ENCODE measurements around the gene SREK1IP1.

Gene SREK1IP1
- total RNA-seq, result 32.6 reads per million, percentile 58 among the genes with 10 or more reads in this experiment

DNA sequence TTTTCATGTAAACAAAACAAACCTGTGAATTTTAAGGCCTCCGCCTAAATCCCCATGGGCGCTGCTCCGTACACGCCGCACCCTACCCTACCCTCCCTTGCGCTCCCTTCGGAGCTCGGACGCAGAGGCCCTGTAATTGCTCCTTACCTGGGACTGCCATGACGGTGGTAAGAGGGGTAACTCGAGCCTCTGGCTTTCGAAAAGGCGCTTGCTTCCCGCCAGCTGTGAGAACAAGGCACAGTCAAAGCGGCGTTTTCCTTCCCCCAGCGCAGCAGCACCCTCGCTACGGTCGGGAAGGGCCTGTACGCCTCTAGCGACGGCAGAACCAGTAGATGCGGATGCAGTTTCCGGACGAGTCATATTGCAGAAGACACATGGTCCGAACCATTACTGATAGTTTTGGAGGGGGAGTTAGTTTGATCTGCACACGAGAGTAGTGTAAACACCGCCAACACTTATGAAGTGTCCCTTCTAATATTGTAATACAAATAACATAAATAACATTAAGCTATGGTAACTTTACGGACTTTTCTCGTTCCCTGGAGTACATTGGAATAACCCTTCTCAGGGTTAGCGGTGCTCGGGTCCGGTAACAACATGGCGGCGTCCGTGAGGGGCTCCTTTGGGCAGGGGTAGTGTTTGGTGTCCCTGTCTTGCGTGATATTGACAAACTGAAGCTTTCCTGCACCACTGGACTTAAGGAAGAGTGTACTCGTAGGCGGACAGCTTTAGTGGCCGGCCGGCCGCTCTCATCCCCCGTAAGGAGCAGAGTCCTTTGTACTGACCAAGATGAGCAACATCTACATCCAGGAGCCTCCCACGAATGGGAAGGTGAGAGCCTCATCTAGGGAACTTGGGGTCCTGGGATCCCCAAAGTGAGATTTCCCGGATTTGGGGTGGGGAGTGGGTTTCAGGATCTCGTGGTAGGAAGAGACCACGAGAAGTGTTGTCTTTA is at the start of gene SREK1IP1, which contains the start of gene CWC27:
SREK1IP1 (minus strand) TSS at position 334 of the 955 bp plus-strand sequence; CDS start at position 160, 174 bp downstream.
CWC27 (plus strand) TSS at position 573 of the 955 bp plus-strand sequence; CDS start at position 790, 217 bp downstream.
- peak; percentile 71 for DNase-seq

DNA sequence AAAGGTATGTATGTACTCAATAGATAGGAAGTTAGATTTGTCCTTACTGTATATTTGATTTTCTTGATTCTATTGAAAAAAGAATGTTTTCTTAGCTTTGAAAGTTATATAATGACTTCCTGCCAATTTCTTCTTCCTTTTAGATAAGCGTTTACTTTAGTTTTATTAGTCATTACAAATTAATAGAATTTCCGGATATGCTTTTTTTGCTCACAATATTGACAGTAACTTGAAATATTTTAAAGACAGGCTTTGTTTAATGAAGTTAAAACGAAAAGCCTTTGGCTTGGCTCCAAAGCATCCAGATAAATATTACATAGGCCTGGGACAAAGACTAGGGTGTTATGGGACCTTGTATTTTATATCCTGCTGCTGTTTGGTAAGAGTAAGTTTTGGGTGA is 49.8 kb upstream of the SREK1IP1 start:
- DNase-seq, result no peak

DNA sequence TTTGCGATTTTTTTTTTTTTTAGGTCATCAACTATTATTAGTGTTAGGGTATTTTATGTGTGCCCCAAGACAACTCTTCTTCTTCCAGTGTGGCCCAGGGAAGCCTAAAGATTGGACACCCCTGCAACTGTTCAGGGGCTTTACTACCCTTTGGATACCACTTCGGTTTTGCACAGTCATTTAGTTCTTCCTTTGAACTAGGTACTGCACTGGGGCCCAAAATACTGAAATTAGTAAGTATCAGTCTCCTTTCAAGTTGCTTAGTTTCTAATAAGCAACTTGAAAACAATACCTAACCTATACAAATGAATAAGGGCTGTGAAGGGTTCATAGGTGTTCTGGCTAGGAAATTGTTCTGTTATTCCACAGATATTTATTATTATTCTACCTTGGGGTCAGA is 45.6 kb upstream of the SREK1IP1 start:
- DNase-seq, result no peak

DNA sequence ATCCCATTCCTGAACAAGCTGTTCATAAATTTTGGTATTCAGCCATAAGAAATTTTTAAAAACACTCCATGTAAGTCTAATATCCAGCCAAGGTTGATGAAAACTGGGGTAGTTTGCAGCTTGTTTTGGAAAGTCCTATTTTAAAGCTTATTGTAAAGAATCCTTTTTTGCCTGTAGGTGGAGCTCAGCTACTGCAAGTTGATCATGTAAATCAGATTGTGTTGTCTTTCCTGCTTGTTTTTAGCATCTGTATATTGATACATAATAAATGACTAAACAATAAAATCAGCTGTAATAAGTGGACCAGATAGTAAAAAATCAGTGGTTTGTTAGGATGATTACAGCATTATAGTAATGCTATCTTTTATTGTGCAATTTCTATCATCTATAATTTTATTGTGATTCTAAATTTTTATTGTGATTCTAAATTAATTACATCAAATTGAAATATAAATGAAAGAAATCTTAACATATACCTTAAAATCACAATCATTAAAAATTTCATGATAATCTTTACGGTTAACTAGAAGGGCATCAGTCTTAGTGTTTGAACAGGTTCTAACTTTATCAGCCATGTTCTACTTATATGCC is 42.7 kb upstream of the SREK1IP1 start:
- peak; percentile 1 for DNase-seq

DNA sequence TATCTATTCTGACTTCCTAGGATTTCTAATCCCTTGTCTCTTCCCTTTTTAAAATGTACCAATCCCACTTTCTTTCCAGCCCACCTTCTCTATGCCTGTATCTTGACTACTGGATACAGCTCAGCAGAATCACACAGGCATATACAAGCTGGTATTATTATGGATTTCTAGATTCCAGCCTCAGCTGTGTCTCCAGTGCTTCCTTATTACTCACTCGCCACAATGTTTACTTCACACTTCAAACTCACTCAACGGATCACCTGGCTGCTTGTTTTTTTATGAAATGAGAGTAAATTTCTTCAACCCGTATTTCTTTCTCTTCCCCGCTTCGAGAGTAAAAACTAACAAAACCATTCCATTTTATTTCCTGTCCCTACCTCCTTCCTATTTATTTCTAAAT is 39.0 kb upstream of the SREK1IP1 start:
- no peak for DNase-seq

DNA sequence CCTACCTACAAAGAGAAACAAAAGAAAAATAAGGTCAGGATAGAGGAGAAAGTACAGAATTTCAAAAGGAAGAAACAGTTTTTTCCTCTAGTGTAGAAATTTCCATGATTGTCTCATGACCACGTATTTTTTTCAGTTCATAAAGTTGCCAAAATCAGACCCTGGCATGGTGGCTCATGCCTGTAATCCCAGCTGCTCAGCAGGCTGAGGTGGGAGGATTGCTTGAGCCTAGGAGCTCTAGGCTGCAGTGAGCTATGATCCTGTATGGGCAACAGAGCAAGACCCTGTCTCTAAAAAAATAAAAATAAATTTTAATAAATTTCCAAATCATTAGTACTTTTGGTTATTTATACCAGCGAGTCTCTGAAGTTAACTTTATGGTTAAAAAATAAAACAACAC is 38.0 kb upstream of the SREK1IP1 start:
- DNase-seq, result no peak

DNA sequence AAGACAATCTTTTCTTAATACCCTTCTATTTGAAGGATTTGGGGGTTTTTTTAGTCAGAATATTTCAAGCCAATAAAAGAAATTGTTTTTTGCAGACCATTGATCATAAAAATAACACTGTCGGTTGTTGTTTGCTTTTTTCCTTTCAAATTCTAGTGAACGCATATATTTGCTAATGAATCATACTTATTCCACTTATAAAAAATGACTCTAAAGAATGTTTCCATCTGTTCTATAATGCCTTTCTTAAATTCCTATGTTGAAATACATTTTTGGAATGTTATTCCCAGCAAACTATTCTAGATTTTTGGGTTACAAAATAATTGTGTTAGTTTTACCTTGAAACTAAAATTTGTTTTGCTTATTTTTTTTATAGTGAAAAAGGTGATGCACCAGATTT is 32.4 kb upstream of the SREK1IP1 start:
- DNase-seq, result no peak

DNA sequence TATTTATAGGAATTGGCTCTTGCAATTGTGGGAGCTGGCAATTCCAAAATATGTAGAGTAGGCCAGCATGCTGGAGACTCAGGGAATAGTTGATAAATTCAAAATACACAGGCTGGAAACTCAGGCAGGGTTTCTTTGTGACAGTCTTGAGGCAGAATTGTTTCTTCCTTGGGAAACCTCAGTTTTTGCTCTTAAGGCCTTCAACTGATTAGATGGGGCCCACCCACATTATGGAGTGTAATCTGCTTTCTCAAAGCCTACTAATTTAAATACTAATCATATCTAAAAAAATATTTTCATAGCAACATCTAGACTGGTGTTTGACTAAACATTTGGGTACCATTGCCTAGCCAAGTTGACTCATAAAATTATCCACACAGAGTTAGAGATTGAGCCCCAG is 27.8 kb upstream of the SREK1IP1 start:
- no peak for DNase-seq

DNA sequence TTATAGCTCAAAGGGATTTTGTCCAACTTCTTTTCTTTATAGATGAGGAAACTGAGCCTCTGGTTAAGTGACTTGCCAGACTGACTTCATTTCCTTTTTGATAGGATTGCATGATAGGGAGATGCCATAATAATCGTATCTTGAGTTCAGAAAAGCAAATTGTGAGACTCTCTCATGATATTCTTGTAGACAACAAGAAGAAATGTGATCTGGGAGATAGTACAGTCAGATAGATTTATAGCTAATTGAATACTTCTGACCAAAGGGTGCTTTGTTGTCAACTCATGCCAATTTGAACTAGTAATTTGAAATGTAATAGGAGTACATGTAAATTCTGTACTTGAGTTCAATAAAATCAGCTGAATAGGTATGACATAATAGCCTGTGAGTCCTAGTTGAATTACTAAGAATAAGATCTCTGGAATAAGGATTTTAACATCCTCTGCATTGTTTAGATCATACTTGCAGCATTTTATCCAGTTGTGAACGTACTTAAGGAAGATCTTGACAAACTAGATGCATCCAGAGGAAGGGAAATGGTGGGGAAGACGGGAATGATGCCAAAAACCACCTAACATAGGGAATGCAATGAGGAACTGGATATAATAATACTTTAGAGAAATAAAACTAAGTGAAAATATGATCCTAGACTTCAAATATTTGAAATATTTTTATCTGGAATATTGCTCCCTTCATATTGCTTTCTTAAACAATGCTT is 25.7 kb upstream of the SREK1IP1 start:
- no peak for DNase-seq

DNA sequence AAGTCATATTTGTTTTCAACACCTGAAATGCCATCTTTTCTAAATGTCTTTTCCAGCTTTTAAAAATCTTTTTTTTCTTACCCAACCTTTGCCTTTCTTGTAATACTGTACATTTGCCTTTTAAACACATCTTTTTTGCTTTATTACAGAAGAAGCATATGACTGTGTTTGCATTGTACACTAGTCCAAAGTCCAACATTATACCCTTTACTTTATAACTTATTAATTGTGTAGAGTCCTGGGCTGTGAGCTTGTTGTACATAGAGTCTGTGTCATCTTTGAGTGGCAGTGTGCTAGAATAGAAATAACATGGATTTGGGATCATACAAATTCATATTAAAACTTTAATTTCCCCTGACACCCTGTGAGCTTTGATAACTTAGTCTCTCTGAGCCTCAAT is 24.0 kb upstream of the SREK1IP1 start:
- no peak for DNase-seq

DNA sequence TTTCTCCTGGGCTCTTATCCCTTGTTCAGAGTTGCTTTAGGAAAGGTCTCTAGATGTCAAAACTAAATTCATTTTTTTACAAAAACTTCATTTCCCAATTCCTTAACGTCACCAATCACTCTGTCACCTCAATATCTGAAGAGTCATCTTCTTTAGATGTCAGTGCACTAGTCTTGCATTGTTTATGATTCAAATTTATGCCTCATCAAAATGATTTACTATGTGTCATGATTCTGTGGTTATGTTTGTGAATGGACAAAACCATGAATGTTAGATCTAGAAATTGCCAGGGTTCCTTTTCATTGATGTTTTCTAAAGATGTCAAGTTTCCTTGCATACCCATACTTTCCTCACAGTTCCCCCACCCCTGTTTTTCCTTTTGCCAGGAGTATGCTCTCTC is 21.7 kb upstream of the SREK1IP1 start:
- DNase-seq, result no peak

DNA sequence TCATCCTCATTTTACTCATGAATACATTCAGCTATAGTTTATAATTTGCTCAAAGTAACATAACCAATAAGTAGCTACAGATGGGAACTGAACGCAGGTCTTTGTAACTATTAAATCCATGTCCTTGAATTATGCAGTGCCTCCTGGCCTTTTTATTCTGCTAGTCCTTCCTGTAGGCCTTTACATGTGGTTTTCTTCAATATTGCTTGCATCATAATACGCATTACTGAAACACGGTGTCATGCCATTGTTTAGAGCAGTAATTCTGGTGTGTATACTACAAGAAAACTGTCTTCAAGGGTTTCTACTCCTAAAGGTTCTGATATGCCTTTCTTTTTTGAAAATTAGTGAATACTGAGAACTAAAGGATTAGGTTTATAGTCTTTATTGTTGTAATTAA is 21.0 kb upstream of the SREK1IP1 start:
- no peak for DNase-seq

DNA sequence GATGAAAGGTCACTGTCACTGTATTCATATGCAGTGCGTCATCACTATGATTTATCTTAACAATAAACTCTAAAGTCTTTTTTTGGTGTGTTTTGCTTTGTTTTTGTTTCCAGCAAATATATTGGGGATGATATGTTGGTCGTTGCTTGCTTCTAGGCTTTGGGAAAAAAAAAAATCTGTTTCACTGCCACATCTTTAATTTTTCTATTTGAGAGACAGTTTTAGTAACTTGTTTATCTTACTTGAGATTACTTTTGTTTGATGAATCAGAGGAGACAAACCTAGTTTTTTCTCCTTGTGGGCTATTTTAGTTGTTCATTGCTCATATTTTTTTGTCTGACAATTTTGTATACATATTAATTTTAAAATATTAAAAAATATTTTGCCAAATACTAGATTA is 19.7 kb upstream of the SREK1IP1 start:
- DNase-seq, result no peak

DNA sequence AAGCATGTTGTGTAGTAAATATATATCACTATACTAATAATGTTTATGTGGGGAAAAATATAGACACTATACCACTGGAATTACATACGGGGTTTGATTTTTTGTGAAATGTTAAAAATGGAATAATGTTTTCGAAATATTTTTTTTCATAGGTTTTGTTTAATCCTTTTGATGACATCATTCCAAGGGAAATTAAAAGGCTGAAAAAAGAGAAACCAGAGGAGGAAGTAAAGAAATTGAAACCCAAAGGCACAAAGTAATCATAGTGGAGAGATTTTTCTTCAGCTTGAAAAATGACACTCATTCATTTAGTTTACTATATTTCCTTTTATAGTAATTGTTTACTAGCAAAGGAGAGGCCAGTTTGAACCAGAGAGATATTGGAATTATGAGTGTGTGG is 17.9 kb upstream of the SREK1IP1 start:
- no peak for DNase-seq

DNA sequence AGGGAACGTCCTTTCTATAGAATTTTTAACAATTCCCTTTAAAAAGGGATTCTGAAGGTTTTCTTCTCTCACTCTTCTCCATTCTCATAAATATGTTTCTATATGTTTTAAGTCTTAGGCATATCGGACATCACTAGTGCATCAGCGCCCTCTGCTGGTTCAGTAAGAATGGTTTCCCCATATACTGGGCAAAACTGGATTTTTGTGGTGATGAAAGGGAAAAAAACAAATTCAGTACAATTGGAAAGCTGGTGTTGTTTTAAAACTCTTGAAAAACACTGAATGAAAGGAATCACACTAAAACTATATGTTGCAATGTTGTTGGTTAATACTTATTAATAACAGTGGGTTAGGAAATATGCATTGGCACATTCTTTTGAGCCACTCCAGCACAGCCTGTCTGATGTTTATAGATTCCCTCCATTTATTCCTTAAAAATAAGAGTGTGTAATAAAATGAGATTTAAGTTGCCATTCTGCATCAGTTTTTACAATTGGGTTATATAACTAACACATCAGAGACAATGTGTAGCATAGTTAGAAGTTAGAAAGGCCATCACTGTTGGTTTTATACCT is 16.0 kb upstream of the SREK1IP1 start:
- DNase-seq, result peak; percentile 73

DNA sequence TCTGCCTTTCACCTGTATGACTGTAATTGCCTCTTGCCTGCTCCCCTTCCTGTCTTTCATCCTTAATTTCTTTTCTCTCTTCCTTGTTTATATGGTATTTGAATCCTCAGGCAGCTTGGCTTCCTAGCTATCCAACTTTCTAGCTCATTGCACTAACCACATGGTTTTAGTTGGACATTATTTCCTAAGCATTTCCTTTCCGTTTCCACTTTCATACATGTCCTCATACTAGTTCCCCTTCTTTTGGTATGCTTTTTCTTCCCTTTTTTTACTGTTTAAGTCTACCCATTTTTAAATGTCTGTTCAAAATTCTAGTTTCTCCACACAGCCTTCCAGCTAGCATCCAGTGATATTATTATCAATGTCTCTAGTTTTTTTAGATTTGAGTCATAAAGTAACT is 6.8 kb upstream of the SREK1IP1 start:
- DNase-seq, result no peak

DNA sequence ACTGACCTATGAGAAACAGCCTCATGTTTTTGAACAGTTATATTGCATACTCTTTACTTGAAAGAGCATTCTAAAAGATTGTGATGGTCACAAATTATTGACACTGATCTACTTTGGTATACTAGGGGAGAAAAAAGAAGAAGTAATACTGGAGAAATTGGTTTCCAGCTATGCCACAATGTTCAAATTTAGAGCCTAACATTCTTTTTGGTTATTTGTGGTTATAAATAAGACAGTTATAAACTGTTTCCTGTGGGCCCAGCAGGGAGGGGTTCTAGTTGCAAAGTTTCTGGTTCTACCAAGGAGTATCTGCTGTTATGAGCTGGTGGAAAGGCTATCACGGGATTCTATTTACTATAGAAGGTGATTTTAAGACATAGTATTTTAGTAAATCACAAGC is 5.0 kb upstream of the SREK1IP1 start:
- DNase-seq, result no peak

DNA sequence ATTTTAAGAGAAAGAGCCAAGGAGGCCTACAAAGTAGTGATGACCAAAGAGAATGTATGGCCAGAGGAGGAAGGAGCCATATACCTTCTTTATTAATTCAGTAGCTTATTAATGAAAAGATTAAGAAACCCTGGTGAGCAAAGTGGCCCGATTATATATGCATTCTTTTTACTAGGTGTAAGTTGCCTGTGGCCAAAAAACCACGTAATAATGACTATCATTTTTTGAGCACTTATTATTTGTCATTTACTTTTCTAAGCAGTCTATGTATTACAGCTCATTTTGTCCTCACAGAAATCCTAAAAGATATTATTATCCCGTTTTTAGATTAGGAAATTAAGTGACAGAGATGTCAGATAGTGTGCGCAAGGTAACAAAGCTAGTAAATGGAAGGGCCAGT is 3.2 kb upstream of the SREK1IP1 start:
- DNase-seq, result no peak

DNA sequence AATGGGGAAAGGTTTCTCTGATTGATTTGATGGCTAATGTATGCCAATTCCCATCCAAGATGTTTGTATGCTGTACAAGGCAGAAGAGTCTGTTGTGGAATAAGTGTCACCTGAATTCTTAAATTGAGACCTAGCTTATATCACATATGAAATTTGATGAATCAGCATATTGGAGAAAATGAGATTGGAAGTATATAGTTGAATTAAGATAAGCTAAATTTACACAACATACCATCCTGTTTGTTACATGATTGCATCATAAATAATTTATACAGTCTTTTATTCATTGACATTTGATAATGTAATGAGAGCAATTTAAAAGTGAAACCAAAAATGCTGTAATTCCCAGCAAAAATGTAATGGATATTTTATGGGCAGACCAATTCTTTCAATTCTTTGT is 1.4 kb upstream of the SREK1IP1 start:
- DNase-seq, result no peak

DNA sequence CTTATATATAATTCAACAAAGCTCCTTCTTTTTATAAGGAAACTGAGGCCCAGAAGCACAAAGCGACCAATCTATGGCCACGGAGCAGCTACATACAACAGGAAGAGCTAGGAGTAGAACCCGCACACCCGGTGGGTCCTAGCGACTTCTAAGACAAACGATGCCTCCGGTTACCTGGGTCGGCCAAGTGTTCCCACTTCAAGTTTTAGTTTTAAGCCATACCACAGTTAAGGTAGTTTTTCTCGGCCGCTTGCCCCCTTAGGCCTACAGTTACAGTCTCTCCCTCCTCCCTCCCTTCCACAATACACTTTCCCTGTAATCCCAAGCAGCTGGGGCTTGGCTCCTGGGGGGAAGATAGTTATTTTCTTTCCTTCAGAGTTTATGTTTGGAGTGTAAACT is 533 bp downstream of the SREK1IP1 start:
- no peak for DNase-seq

DNA sequence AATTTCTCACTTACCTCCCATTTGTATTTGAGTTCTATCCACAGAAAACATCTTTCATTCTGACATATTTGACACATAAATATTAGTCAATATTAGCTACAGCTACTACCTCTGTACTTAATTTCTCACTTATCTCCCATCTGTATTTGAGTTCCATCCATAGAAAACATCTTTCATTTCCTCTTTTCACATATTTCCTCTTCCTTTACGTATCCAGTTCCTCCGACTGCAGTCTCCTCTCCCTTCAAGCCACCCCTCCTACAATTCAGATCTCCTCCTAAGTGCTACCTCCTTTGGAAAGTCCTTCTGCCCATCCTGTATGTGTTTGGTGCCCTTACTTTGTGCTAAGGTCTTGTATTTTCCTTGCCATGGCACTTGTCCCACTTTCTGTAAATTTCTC is 1.6 kb downstream of the SREK1IP1 start:
- no peak for DNase-seq

DNA sequence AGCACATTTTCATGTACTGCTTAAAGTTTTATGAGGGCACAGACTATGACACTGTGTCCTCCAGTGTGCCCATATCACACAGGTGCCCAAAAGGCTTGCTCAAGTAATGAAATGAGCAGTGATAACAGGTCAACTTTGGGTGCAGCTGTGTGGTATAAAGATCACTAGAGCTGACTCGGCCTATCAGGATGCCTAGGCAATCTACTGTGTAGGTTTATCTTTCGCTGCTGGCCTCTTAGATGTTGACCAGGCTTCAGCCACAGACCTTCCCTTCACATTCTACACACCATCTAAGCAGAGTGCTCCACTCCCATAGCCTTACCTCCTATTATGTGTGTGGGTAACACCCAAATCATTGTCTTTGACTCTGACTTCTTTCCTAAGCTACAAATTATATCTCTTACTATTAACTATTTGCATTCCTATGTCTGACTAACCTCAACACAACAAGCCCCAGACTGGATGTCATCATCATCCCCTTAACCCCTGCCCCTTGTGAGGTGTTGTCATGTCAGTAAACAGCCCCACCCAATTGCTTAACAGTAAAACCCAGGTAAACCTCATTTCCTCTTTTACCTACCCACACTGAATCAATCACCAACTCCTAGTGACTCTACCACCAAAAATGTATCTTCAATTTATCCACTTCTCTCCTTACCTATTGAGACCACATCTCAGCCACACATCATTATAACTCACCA is 2.5 kb downstream of the SREK1IP1 start:
- no peak for DNase-seq
